Measurements from ENCODE around the gene CTSH. TPM values are rescaled to one million over a fixed set of nuclear protein-coding genes. Genes with fewer than 3 reads are reported as not detected.

CTSH gene
- total and polyA plus RNA-seq, 2 of the 13 experiments (the other 11 are each of a cell fraction or from before 2014, with no cell fraction given), result 265 to 653 TPM

GRCh38 chr15:78993931-78994530 lies 49.2 kb upstream of the CTSH start (continued):
- TF ChIP-seq ZNF441 (CRISPR knock-in tag; IDR thresholded peaks at IDR 0.05; ENCODE audit: borderline replicate concordance) (peak; percentile 80), LCORL (IDR thresholded peaks at IDR 0.05) (no peak), LCORL (CRISPR knock-in tag; IDR thresholded peaks at IDR 0.05) (peak; percentile 97), HDAC1 (CRISPR knock-in tag; IDR thresholded peaks at IDR 0.05) (peak; percentile 96), EHMT2 (IDR thresholded peaks at IDR 0.05; ENCODE audit: borderline replicate concordance, low read depth, low read length) (peak; percentile 27; the same call in 1 of the 2 replicates), ZNF549 (CRISPR knock-in tag; IDR thresholded peaks at IDR 0.05) (0 out of 2 replicates have a peak, but pooled peaks have one; percentile 72), ZNF446 (CRISPR knock-in tag; IDR thresholded peaks at IDR 0.05) (no peak), FOXC1 (CRISPR knock-in tag; IDR thresholded peaks at IDR 0.05; ENCODE audit: borderline replicate concordance) (peak; percentile 83), TOPORS (CRISPR knock-in tag; IDR thresholded peaks at IDR 0.05) (no peak), PAX8 (CRISPR knock-in tag; IDR thresholded peaks at IDR 0.05; ENCODE audit: borderline replicate concordance) (no peak), KIAA2018 (CRISPR knock-in tag; IDR thresholded peaks at IDR 0.05; ENCODE audit: borderline replicate concordance) (no peak; the same call in 1 of the 2 replicates), KDM5B (CRISPR knock-in tag; IDR thresholded peaks at IDR 0.05; ENCODE audit: borderline replicate concordance) (peak; percentile 79), ZFP41 (CRISPR knock-in tag; IDR thresholded peaks at IDR 0.05; ENCODE audit: borderline replicate concordance) (no peak; the same call in 1 of the 2 replicates), NRL (CRISPR knock-in tag; IDR thresholded peaks at IDR 0.05; ENCODE audit: borderline replicate concordance) (peak; percentile 83; the same call in 1 of the 2 replicates)
- TF ChIP-seq, protein P1, sequence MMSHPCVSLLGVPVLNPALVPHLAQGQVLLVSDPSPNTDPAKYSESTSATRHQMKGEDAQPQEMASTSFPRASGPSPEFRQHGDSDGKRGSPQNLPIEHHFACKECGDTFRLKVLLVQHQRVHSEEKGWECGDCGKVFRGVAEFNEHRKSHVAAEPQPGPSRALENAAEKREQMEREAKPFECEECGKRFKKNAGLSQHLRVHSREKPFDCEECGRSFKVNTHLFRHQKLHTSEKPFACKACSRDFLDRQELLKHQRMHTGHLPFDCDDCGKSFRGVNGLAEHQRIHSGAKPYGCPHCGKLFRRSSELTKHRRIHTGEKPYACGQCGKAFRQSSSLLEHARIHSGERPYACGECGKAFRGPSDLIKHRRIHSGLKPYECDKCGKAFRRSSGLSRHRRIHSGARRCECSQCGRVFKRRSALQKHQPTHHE (CRISPR knock-in tag; IDR thresholded peaks at IDR 0.05; ENCODE audit: borderline replicate concordance), result peak; percentile 91; the same call in 1 of the 2 replicates
- TF ChIP-seq, protein P2, sequence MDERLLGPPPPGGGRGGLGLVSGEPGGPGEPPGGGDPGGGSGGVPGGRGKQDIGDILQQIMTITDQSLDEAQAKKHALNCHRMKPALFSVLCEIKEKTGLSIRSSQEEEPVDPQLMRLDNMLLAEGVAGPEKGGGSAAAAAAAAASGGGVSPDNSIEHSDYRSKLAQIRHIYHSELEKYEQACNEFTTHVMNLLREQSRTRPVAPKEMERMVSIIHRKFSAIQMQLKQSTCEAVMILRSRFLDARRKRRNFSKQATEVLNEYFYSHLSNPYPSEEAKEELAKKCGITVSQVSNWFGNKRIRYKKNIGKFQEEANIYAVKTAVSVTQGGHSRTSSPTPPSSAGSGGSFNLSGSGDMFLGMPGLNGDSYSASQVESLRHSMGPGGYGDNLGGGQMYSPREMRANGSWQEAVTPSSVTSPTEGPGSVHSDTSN (CRISPR knock-in tag; IDR thresholded peaks at IDR 0.05), result no peak; the same call in 1 of the 2 replicates
- TF ChIP-seq, protein P3, sequence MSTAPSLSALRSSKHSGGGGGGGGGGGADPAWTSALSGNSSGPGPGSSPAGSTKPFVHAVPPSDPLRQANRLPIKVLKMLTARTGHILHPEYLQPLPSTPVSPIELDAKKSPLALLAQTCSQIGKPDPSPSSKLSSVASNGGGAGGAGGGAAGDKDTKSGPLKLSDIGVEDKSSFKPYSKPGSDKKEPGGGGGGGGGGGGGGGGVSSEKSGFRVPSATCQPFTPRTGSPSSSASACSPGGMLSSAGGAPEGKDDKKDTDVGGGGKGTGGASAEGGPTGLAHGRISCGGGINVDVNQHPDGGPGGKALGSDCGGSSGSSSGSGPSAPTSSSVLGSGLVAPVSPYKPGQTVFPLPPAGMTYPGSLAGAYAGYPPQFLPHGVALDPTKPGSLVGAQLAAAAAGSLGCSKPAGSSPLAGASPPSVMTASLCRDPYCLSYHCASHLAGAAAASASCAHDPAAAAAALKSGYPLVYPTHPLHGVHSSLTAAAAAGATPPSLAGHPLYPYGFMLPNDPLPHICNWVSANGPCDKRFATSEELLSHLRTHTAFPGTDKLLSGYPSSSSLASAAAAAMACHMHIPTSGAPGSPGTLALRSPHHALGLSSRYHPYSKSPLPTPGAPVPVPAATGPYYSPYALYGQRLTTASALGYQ (CRISPR knock-in tag; IDR thresholded peaks at IDR 0.05), result peak; percentile 98
